Peyer's patch (tissue), 4 donors: ENCODE results near the gene MRPL54.

Experiments
- POLR2A ChIP-seq, 2 donors: fragments of 450-650 bp; IDR thresholded peaks; one replicate each; pipeline ENCODE4 v1.5.1; 2017; ENCODE audit warnings: antibody characterized with exemption in 2 of 2, mild to moderate bottlenecking in 2 of 2, moderate library complexity in 2 of 2
- TF ChIP-seq, protein P1 (sequence below), 6 experiments: fragments of 450-650 bp in 4 of 6; fragments of 200-600 bp in 2 of 6; sonication (generic) in 1 of 6; IDR thresholded peaks; one replicate each; pipeline ENCODE4 v1.5.1; 2017 to 2019; ENCODE audit warnings: antibody characterized with exemption in 6 of 6, mild to moderate bottlenecking in 3 of 6, moderate library complexity in 1 of 6

GRCh38 chr19:3751236-3751635 lies 11.2 kb upstream of the MRPL54 start:
- TF ChIP-seq, protein P1, sequence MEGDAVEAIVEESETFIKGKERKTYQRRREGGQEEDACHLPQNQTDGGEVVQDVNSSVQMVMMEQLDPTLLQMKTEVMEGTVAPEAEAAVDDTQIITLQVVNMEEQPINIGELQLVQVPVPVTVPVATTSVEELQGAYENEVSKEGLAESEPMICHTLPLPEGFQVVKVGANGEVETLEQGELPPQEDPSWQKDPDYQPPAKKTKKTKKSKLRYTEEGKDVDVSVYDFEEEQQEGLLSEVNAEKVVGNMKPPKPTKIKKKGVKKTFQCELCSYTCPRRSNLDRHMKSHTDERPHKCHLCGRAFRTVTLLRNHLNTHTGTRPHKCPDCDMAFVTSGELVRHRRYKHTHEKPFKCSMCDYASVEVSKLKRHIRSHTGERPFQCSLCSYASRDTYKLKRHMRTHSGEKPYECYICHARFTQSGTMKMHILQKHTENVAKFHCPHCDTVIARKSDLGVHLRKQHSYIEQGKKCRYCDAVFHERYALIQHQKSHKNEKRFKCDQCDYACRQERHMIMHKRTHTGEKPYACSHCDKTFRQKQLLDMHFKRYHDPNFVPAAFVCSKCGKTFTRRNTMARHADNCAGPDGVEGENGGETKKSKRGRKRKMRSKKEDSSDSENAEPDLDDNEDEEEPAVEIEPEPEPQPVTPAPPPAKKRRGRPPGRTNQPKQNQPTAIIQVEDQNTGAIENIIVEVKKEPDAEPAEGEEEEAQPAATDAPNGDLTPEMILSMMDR (IDR thresholded peaks at IDR 0.05), result no peak
- no peak for TF ChIP-seq POLR2A (IDR thresholded peaks at IDR 0.05)
